GM12873 (cell line): ENCODE results near the gene ALDH1A1.

Source experiments
- CTCF ChIP-seq: IDR thresholded peaks from 2 replicates; pipeline ENCODE4 v1.5.1; 2012; ENCODE audit warnings: low read depth, mild to moderate bottlenecking, moderate library complexity, low read length, control low read depth; ENCODE audit not compliant: insufficient read depth; ENCODE audit errors: missing control alignments

Gene ALDH1A1

GRCh38 chr9:72955571-72955970 lies 2.7 kb upstream of the ALDH1A1 start:
- no peak for TF ChIP-seq CTCF

- TF ChIP-seq CTCF = no peak
Measured at GRCh38 chr9:72955126-72955455, 2.2 kb upstream of the ALDH1A1 start.

- no peak for TF ChIP-seq CTCF
Measured at GRCh38 chr9:72954431-72955125, 1.7 kb upstream of the ALDH1A1 start.

GRCh38 chr9:72952381-72952690 lies 517 bp downstream of the ALDH1A1 start:
- no peak for TF ChIP-seq CTCF

GRCh38 chr9:72951520-72952380 lies 1.1 kb downstream of the ALDH1A1 start:
- TF ChIP-seq CTCF = no peak

GRCh38 chr9:72950875-72951442 lies 1.9 kb downstream of the ALDH1A1 start:
- no peak for TF ChIP-seq CTCF

- no peak for TF ChIP-seq CTCF
Measured at GRCh38 chr9:72949918-72950325, 2.9 kb downstream of the ALDH1A1 start.
